ENCODE measurements around the gene SDHAF2. TPM values are rescaled to one million over a fixed set of nuclear protein-coding genes. Genes with fewer than 3 reads are reported as not detected.

The SDHAF2 gene
- total and polyA plus RNA-seq, 2 of the 13 experiments (the other 11 are each of a cell fraction or from before 2014, with no cell fraction given) = 44.2 to 70.4 TPM

- TF ChIP-seq ZNF574 (CRISPR knock-in tag; IDR thresholded peaks at IDR 0.05) = peak; percentile 61; the same call in 1 of the 2 replicates
- TF ChIP-seq HNF1A (IDR thresholded peaks at IDR 0.05; ENCODE audit: low read depth) = no peak
- TF ChIP-seq HNF1A (CRISPR knock-in tag; IDR thresholded peaks at IDR 0.05; ENCODE audit: borderline replicate concordance) = peak; percentile 57; the same call in 1 of the 2 replicates
- no peak for TF ChIP-seq SNAPC2 (CRISPR knock-in tag; IDR thresholded peaks at IDR 0.05)
- TF ChIP-seq STAT5B (CRISPR knock-in tag; IDR thresholded peaks at IDR 0.05) = no peak; the same call in 1 of the 2 replicates
- TF ChIP-seq POLR2AphosphoS2 (IDR thresholded peaks at IDR 0.05; ENCODE audit: low read depth, low read length) = no peak
- TF ChIP-seq ZXDC (CRISPR knock-in tag; IDR thresholded peaks at IDR 0.05) = 0 out of 2 replicates have a peak, but pooled peaks have one; percentile 67
- no peak for TF ChIP-seq ZNF329 (CRISPR knock-in tag; IDR thresholded peaks at IDR 0.05; ENCODE audit: low read depth)
- TF ChIP-seq ZSCAN22 (CRISPR knock-in tag; IDR thresholded peaks at IDR 0.05) = no peak
- TF ChIP-seq NKX3-1 (CRISPR knock-in tag; IDR thresholded peaks at IDR 0.05) = no peak
- TF ChIP-seq HDAC6 (IDR thresholded peaks at IDR 0.05; ENCODE audit: low read depth, low read length) = no peak
- no peak for TF ChIP-seq GATAD1 (CRISPR knock-in tag; IDR thresholded peaks at IDR 0.05)
- TF ChIP-seq HOXA3 (CRISPR knock-in tag; IDR thresholded peaks at IDR 0.05) = peak; percentile 78; the same call in 1 of the 2 replicates
- no peak for TF ChIP-seq TRIM22 (IDR thresholded peaks at IDR 0.05)
- no peak for TF ChIP-seq TCF7L2 (IDR thresholded peaks at IDR 0.05; ENCODE audit: low read depth, low read length)
- TF ChIP-seq ZNF224 (CRISPR knock-in tag; IDR thresholded peaks at IDR 0.05) = no peak
- peak; percentile 47; the same call in 1 of the 2 replicates for TF ChIP-seq NR2F6 (IDR thresholded peaks at IDR 0.05)
- TF ChIP-seq NR2F6 (CRISPR knock-in tag; IDR thresholded peaks at IDR 0.05) = peak; percentile 58
These were observed 58.8 kb downstream of the SDHAF2 start (continued) for GRCh38 chr11:61488651-61489291.
